ENCODE data around the gene GRM7.

DNA sequence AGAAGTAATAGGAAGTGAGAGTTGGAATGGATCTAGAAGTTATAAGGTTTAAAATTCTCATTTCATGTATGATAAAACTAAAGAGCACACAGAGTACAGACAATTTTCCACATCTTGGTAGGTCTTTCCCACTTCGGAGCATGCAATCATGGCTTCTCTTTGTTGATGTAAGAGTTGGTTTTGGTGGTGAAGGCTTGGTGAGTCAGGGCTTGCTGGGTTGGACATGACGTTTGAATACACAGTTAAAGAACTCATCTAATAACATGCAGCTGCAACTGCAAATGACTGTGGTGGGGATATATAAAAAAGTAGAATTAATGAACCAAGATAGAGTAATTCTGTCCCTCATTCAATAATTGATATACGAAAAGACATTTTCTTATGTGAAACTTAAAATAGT, 39.5 kb upstream of the GRM7 start:
- TF ChIP-seq, protein P1, sequence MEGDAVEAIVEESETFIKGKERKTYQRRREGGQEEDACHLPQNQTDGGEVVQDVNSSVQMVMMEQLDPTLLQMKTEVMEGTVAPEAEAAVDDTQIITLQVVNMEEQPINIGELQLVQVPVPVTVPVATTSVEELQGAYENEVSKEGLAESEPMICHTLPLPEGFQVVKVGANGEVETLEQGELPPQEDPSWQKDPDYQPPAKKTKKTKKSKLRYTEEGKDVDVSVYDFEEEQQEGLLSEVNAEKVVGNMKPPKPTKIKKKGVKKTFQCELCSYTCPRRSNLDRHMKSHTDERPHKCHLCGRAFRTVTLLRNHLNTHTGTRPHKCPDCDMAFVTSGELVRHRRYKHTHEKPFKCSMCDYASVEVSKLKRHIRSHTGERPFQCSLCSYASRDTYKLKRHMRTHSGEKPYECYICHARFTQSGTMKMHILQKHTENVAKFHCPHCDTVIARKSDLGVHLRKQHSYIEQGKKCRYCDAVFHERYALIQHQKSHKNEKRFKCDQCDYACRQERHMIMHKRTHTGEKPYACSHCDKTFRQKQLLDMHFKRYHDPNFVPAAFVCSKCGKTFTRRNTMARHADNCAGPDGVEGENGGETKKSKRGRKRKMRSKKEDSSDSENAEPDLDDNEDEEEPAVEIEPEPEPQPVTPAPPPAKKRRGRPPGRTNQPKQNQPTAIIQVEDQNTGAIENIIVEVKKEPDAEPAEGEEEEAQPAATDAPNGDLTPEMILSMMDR (conservative IDR thresholded peaks at IDR 0.05 in 1 of 2, IDR thresholded peaks at IDR 0.05 in 1 of 2; ENCODE audit: low read depth in 1 of 2, low read length in 2 of 2) = no peak
- TF ChIP-seq EZH2 (IDR thresholded peaks at IDR 0.05; ENCODE audit: low read length, missing control alignments) = no peak
